Activated CD8-positive, alpha-beta memory T cell treated with anti-CD3 and anti-CD28 coated beads, Interleukin-2, amount 10 ng/mL, durations not matched to agents 7 days and 5 days (primary cell): Measurements from ENCODE around the gene PTPRE. TPM values are rescaled to one million over a fixed set of nuclear protein-coding genes. Genes with fewer than 3 reads are reported as not detected.
A peak's percentile ranks its signal among the peaks of the same experiment; 100 is the strongest.

Source experiments
- ATAC-seq: fragments of 150-1000 bp; cut with Tn5 transposase; one replicate; pipeline ENCODE4 v1.10.0; 2021; ENCODE audit warnings: moderate library complexity
- CTCF ChIA-PET: fragments of 350-600 bp; sonication (Branson Sonifier 250); formaldehyde crosslinking; loops from one replicate; lab custom pipeline; 2021; ENCODE audit warnings: antibody characterized with exemption; lab: Charles Lee
- DNase-seq: peaks from one replicate; pipeline ENCODE4 v3.0.0-alpha.2; 2020
- H3K27ac Mint-ChIP-seq: one replicate; pipeline ENCODE4 v1.8.0; 2021; ENCODE audit warnings: mild to moderate bottlenecking, mixed read lengths
- H3K27me3 Mint-ChIP-seq: one replicate; pipeline ENCODE4 v1.8.0; 2021; ENCODE audit warnings: mixed read lengths
- H3K36me3 Mint-ChIP-seq: one replicate; pipeline ENCODE4 v1.8.0; 2021; ENCODE audit warnings: mild to moderate bottlenecking, mixed read lengths
- H3K4me1 Mint-ChIP-seq: one replicate; pipeline ENCODE4 v1.8.0; 2021; ENCODE audit warnings: mixed read lengths
- H3K4me3 Mint-ChIP-seq: one replicate; pipeline ENCODE4 v1.8.0; 2021; ENCODE audit warnings: mild to moderate bottlenecking, moderate library complexity, mixed read lengths
- H3K9me3 Mint-ChIP-seq: one replicate; pipeline ENCODE4 v1.8.0; 2022; ENCODE audit warnings: low read depth, mixed read lengths
- total RNA-seq, 2 experiments: library from RNA; stranded (reverse); gene quantifications; one replicate each; pipeline ENCODE4 v1.2.3, GENCODE V29; 2021

The PTPRE gene
- total RNA-seq, 2 experiments from 2014 or later = 16.5 to 27.1 TPM

DNA sequence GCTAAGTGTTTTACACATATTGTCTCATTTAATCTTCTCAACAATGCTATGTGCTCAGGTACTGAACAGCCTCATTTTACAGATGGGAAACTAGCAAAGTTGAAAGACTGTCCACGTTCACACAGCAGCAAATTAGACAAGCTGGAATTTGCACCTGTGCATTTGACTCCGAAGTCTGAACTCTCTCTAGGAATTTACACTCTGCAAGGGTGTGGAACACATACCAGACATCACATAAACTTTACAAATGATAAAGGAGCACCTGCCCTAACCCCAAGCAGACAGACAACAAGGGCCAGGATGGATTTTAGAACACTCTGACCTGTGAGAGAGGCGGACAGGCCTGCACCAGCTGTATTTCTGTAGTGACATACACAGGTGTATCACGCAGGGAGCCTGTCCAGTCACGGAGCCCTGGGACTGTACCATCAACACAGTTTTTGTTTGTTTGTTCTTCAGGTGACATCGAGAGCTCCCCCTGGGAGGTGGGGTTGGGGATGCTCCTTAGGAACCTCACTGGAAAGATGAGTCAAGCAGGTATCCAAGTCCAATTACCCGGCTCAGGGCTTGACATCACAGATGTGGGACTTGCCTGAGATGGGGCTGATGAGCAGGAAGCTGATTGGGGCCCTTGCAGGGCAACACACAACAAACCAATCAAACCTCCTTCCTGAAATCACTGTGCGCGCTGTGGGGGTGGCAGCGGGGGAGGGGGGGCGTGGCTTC is 188.3 kb downstream of the PTPRE start:
- CTCF ChIA-PET = interaction anchor here (0.9 to 3.3 kb wide), 8 partner anchors 17 to 60 kb away, joined by 3 to 15 read pairs (median 5); no protein-coding TSS in a partner anchor
- DNase-seq (peak; percentile 81), ATAC-seq (peak; percentile 88)
- Mint-ChIP-seq H3K9me3 (no peaks in the 10 kb centered on the region), H3K27me3 (no peaks in the 10 kb centered on the region), H3K36me3 (peaks cover 44% of the 10 kb centered on the region), H3K4me1 (peaks cover 43% of the 10 kb centered on the region), H3K4me3 (peak overlapping the region; percentile 47), H3K27ac (peak overlapping the region; percentile 76)

DNA sequence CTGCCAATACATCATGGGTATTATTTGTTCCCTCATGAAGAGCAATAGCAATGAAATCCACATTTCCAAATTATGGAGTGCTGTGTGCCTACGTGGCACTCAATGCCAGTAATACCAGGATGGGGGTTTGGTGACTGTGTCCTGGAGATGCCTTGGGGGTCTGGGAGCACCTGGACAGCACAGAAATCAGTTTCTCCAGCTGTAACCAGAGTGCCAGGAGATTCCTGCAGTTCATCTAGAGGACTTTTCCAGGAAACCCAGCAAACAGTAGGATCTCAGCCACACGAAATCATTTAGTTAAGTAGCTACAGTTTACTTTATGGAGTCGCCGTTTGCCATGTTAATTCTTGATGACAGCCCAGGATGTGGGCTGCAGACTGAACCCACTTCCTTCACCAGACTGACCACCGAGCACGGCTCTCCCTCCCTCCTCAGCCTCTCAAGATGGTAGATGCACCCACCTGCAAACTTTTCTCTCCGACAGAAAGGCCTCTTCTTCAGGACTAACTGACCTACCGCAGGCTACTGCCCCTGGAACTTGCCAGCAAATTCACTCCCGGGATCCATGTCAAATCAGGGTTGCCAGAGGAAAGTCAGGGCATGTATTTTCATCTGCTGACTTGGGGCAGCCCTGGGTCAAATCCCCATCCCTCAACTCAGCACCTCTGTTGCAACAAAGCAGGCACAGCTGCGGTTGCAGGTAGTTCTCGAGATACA is 189.0 kb downstream of the PTPRE start:
- peak overlapping the region; percentile 47 for H3K4me3 Mint-ChIP-seq
- H3K36me3 Mint-ChIP-seq = peaks cover 49% of the 10 kb centered on the region
- no peaks in the 10 kb centered on the region for H3K27me3 Mint-ChIP-seq
- ATAC-seq (peak; percentile 60), DNase-seq (peak; percentile 89)
- H3K4me1 Mint-ChIP-seq = peaks cover 46% of the 10 kb centered on the region
- peak overlapping the region; percentile 76 for H3K27ac Mint-ChIP-seq
- H3K9me3 Mint-ChIP-seq = no peaks in the 10 kb centered on the region
- CTCF ChIA-PET = interaction anchor here (0.9 to 3.3 kb wide), 9 partner anchors 18 to 61 kb away, joined by 3 to 15 read pairs (median 5); no protein-coding TSS in a partner anchor

DNA sequence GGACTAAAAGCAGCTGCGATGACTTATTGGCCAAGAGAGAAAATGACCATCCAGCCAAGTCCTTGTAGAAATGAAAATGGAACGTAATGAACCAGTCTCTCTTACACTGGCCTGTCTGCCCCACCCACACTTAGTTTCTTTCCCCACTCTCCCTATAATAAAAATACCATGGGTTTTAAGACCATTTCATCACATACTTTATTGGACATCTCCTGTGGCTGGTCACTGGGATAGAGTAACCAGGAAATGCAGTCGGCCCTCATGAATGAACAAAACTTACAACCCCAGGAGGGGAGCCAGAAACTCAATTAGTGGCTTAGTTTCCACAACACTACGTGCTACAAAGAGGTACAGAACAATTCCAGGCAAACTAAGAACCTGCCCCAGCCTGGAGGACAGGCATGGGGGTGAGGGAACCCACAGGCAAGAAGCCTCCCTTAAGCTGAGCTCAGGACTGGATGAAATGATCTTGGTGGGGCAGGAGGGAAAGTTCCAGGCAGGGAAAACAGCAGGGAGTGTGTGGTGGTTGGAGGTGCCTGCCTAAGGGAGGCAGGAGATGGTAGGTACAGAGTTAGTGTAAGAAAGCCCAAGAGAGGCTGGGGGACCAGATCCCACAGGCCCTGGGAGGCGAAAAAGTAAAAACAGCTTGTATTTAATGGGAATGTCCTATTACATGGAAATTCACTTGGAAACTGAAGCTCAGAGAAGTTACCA is 189.7 kb downstream of the PTPRE start:
- H3K27ac Mint-ChIP-seq = peak overlapping the region; percentile 76
- no peak for ATAC-seq
- H3K36me3 Mint-ChIP-seq = peaks cover 55% of the 10 kb centered on the region
- DNase-seq = no peak
- peaks cover 51% of the 10 kb centered on the region for H3K4me1 Mint-ChIP-seq
- no peaks in the 10 kb centered on the region for H3K9me3 Mint-ChIP-seq
- CTCF ChIA-PET = interaction anchor here (0.9 to 3.3 kb wide), 7 partner anchors 18 to 54 kb away, joined by 3 to 15 read pairs (median 5); no protein-coding TSS in a partner anchor
- H3K4me3 Mint-ChIP-seq = peak overlapping the region; percentile 47
- H3K27me3 Mint-ChIP-seq = no peaks in the 10 kb centered on the region

DNA sequence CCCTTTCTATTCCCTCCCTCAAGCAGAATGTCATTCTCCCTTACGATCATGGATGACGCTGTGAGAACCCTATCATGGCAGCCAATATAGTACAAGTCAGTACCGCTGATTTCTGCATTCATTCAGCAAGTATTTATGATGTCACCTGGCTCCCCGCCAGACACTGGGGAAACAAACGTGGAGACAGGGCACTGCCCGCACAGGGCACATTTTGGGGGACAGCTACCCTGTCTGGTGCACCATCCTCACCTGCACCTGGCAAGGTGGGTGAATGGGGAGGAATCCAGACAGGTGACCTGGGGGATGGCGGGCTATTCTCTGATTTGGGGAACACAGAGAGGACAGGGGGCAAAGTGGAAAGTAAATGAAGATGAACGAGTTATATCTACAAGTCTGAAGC is 190.9 kb downstream of the PTPRE start:
- Mint-ChIP-seq H3K4me3 (no peak overlapping the region), H3K36me3 (peaks cover 64% of the 10 kb centered on the region), H3K4me1 (peaks cover 55% of the 10 kb centered on the region), H3K27me3 (no peaks in the 10 kb centered on the region), H3K27ac (peak overlapping the region; percentile 76), H3K9me3 (no peaks in the 10 kb centered on the region)
- CTCF ChIA-PET = interaction anchor here (1.0 to 3.3 kb wide), 2 partner anchors 20 to 27 kb away, joined by 3 to 15 read pairs; no protein-coding TSS in a partner anchor
- ATAC-seq = no peak
- no peak for DNase-seq

DNA sequence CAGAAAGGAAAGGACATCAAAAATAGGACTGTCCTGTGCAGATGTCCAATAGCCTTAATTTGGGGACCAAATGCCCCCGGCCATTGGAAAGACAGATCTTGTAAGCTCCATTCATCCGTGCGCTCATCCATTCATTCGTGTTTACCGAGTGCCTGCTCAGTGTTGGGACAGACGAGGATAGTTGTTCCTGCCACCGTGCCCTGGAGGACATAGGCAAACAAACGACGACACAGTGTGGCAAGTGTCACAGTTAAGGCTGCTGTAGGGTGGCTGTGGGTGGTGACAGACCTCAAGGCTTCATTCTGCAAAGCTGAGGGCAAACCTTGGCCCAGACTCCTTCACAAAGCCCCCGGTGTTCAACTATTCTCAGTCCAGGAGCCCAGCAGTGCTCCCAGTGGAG is 191.7 kb downstream of the PTPRE start:
- Mint-ChIP-seq H3K36me3 (peaks cover 72% of the 10 kb centered on the region), H3K4me3 (no peak overlapping the region), H3K9me3 (no peaks in the 10 kb centered on the region), H3K27ac (peak overlapping the region; percentile 53), H3K4me1 (peaks cover 62% of the 10 kb centered on the region), H3K27me3 (no peaks in the 10 kb centered on the region)
- DNase-seq (no peak), ATAC-seq (no peak)
- CTCF ChIA-PET = interaction anchor here (2.3 kb wide), 1 partner anchor 25 kb away, joined by 11 read pairs; no protein-coding TSS in a partner anchor

- Mint-ChIP-seq H3K4me3 (no peak overlapping the region), H3K27ac (no peak overlapping the region), H3K4me1 (peaks cover 66% of the 10 kb centered on the region), H3K27me3 (no peaks in the 10 kb centered on the region), H3K36me3 (peaks cover 73% of the 10 kb centered on the region), H3K9me3 (no peaks in the 10 kb centered on the region)
- ATAC-seq = no peak
- no peak for DNase-seq
- CTCF ChIA-PET = interaction anchor here (0.8 to 2.3 kb wide), 3 partner anchors 15 to 29 kb away, joined by 3 to 11 read pairs (median 3); no protein-coding TSS in a partner anchor
Observed at GRCh38 chr10:128099901-128100300, 193.0 kb downstream of the PTPRE start.

DNA sequence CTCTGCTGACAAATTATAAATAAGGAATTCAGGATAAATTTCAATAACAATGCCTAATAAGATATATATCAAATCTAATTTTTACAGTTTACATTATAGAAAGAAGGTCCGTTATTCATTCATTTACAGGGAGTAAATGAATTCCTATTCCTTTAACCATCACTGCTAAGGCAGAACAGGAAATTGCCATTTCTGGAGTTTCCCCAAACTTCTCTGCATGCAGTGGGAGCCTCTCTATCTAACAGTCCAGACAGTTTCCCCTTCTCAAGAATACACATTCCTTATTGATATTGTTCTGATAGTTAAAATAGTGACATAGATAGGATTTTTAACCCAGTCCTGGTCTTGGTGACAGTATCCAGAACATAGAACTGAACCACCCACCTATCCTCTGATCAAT is 195.0 kb downstream of the PTPRE start:
- no peak for ATAC-seq
- H3K4me1 Mint-ChIP-seq = peaks cover 46% of the 10 kb centered on the region
- H3K27ac Mint-ChIP-seq = no peak overlapping the region
- no peaks in the 10 kb centered on the region for H3K27me3 Mint-ChIP-seq
- CTCF ChIA-PET = no interaction called here
- no peaks in the 10 kb centered on the region for H3K9me3 Mint-ChIP-seq
- DNase-seq = no peak
- no peak overlapping the region for H3K4me3 Mint-ChIP-seq
- H3K36me3 Mint-ChIP-seq = peaks cover 62% of the 10 kb centered on the region

- H3K27ac Mint-ChIP-seq = peak overlapping the region; percentile 38
- ATAC-seq = no peak
- H3K36me3 Mint-ChIP-seq = peaks cover 55% of the 10 kb centered on the region
- peaks cover 38% of the 10 kb centered on the region for H3K4me1 Mint-ChIP-seq
- H3K4me3 Mint-ChIP-seq = no peak overlapping the region
- H3K27me3 Mint-ChIP-seq = no peaks in the 10 kb centered on the region
- no peak for DNase-seq
- CTCF ChIA-PET = interaction anchor here (0.9 to 1.9 kb wide), 6 partner anchors 8 to 23 kb away, joined by 3 to 5 read pairs (median 4); no protein-coding TSS in a partner anchor
- no peaks in the 10 kb centered on the region for H3K9me3 Mint-ChIP-seq
Observed at GRCh38 chr10:128102480-128103228, 195.8 kb downstream of the PTPRE start.

DNA sequence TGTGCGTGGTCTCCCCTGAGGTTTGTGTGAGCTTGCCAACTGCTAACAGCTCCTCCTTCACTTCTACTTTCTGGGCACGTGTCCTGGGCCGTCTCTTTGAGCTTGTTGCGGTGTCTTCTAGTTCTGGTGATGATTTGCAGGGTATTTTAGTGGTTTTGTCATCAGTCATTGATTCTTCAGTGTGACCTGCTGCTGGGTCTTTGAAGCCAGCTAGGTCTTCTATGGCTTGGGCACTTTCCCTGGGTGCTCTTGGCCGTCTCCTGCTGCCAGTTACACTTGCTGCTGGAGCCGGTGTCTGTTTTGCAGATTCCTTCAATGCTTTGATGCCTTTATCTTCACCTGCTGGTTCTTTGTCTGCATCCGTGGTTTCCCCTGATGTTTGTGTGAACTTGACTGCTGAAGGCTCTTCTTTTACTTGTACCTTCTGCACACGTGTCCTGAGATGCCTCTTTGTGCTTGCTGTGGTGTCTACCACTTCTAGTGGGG is 196.4 kb downstream of the PTPRE start:
- Mint-ChIP-seq H3K27ac (peak overlapping the region; percentile 38), H3K27me3 (no peaks in the 10 kb centered on the region), H3K4me3 (no peak overlapping the region), H3K4me1 (peaks cover 32% of the 10 kb centered on the region), H3K9me3 (no peaks in the 10 kb centered on the region), H3K36me3 (peaks cover 49% of the 10 kb centered on the region)
- no peak for ATAC-seq
- no peak for DNase-seq
- CTCF ChIA-PET = interaction anchor here (0.6 to 1.9 kb wide), 8 partner anchors 8 to 25 kb away, joined by 3 to 7 read pairs (median 4); no protein-coding TSS in a partner anchor

- no peak overlapping the region for H3K4me3 Mint-ChIP-seq
- CTCF ChIA-PET = interaction anchor here (0.9 to 1.3 kb wide), 2 partner anchors 36 to 94 kb away, joined by 3 read pairs; no protein-coding TSS in a partner anchor
- peaks cover 31% of the 10 kb centered on the region for H3K36me3 Mint-ChIP-seq
- H3K4me1 Mint-ChIP-seq = peaks cover 26% of the 10 kb centered on the region
- no peak overlapping the region for H3K27ac Mint-ChIP-seq
- no peak for DNase-seq
- H3K27me3 Mint-ChIP-seq = no peaks in the 10 kb centered on the region
- ATAC-seq = no peak
- no peaks in the 10 kb centered on the region for H3K9me3 Mint-ChIP-seq
Observed at GRCh38 chr10:128105383-128105782, 198.5 kb downstream of the PTPRE start.

DNA sequence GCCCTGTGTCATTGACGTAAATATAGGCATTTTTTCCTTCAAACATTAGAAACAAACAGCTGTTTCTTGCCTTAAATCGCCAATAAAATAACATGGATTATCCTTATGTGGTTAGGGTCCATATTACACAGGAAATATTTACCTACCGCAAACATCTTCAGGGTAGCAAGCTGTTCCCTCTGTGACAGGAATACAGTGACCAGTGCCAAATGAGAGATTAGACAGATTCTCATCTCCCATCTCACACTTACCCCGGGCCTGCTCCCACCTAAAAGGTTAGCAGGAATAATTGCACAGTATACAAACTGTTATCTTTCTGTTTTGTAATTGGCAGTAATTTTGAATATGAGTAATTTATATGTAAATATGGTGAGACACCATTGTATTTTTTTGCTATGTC is 202.8 kb downstream of the PTPRE start:
- CTCF ChIA-PET = no interaction called here
- H3K36me3 Mint-ChIP-seq = peaks cover 38% of the 10 kb centered on the region

DNA sequence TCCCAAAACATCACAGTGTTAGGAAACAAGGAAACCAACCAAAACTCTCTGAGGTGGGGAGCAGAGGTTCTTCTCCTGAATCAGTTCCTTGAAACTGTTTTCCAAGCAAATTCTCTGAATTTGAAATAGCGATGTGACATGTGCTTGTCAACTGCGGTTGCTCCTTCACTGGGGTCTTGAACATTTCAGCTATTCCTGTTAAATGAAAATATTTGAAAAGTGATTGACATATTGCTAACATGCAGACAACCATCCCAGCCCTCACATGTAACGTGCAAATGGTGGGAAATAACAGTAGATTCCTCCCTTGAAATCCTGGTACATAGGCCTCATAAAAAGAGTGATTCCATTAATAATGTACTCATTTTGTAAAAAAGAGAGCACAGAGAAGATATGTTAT is 203.4 kb downstream of the PTPRE start:
- peaks cover under 1% of the 10 kb centered on the region for H3K4me1 Mint-ChIP-seq
- no peaks in the 10 kb centered on the region for H3K27me3 Mint-ChIP-seq
- ATAC-seq (no peak), DNase-seq (no peak)
- no peaks in the 10 kb centered on the region for H3K9me3 Mint-ChIP-seq
- CTCF ChIA-PET = interaction anchor here (1.0 kb wide), 1 partner anchor 7 kb away, joined by 3 read pairs; no protein-coding TSS in a partner anchor
- no peak overlapping the region for H3K27ac Mint-ChIP-seq
- peaks cover 43% of the 10 kb centered on the region for H3K36me3 Mint-ChIP-seq
- no peak overlapping the region for H3K4me3 Mint-ChIP-seq

More for the DNA sequence above, 202.8 kb downstream of the PTPRE start:
- no peak for DNase-seq
- Mint-ChIP-seq H3K27ac (no peak overlapping the region), H3K27me3 (no peaks in the 10 kb centered on the region), H3K9me3 (no peaks in the 10 kb centered on the region), H3K4me1 (no peaks in the 10 kb centered on the region), H3K4me3 (no peak overlapping the region)
- ATAC-seq = no peak
